OCI-LY7 (cell line): ENCODE measurements around the gene SEZ6L. TPM values are rescaled to one million over a fixed set of nuclear protein-coding genes. Genes with fewer than 3 reads are reported as not detected.

Source experiments
- BruUV-seq: library from RNA; stranded (reverse); fragments of 400-500 nt; replicated peaks from 2 replicates; lab custom pipeline; 2021; lab: Mats Ljungman, UMichigan
- CTCF ChIA-PET: fragments of 300-600 bp; sonication (Branson Sonifier 250); formaldehyde crosslinking; loops from one replicate; lab custom pipeline; 2022; ENCODE audit warnings: antibody characterized with exemption; ENCODE audit not compliant: unreplicated experiment; lab: Charles Lee
- POLR2A ChIA-PET: fragments of 300-600 bp; sonication (Branson Sonifier 250); formaldehyde crosslinking; loops from one replicate; lab custom pipeline; 2022; ENCODE audit warnings: antibody characterized with exemption; lab: Charles Lee
- DNase-seq: peaks from one replicate; pipeline ENCODE4 v3.0.0-alpha.2; 2015; ENCODE audit warnings: low spot score
- H2AFZ ChIP-seq: fragments of 200-600 bp; sonication (generic), shearing (Covaris generic); 2 replicates; pipeline ENCODE4 v1.6.1; 2014; ENCODE audit warnings: mild to moderate bottlenecking, antibody characterized with exemption, low read length, moderate library complexity
- H3K27ac ChIP-seq: fragments of 200-600 bp; sonication (generic); 2 replicates; pipeline ENCODE4 v1.5.1; 2014; ENCODE audit warnings: mixed run types, low read depth, mild to moderate bottlenecking, moderate library complexity, low read length, inconsistent platforms; ENCODE audit not compliant: poor library complexity, severe bottlenecking
- H3K36me3 ChIP-seq: fragments of 200-600 bp; sonication (generic); 2 replicates; pipeline ENCODE4 v1.6.1; 2014; ENCODE audit warnings: mild to moderate bottlenecking, antibody characterized with exemption, low read length, moderate library complexity, mixed read lengths; ENCODE audit not compliant: insufficient read depth
- H3K4me1 ChIP-seq: fragments of 200-600 bp; sonication (generic); 2 replicates; pipeline ENCODE4 v1.5.1; 2014; ENCODE audit warnings: mild to moderate bottlenecking, low read length; ENCODE audit not compliant: insufficient read depth, poor library complexity, severe bottlenecking
- H3K4me2 ChIP-seq: fragments of 200-600 bp; sonication (generic); 2 replicates; pipeline ENCODE4 v1.6.1; 2014; ENCODE audit warnings: mild to moderate bottlenecking, low read length
- H3K4me3 ChIP-seq: fragments of 200-600 bp; sonication (generic); 2 replicates; pipeline ENCODE4 v1.5.1; 2014; ENCODE audit warnings: mild to moderate bottlenecking, low read depth, low read length; ENCODE audit not compliant: poor library complexity, severe bottlenecking
- H3K79me2 ChIP-seq: fragments of 200-600 bp; sonication (generic); 2 replicates; pipeline ENCODE4 v1.6.1; 2016; ENCODE audit warnings: low read depth, mild to moderate bottlenecking, low read length, moderate library complexity, mixed read lengths; ENCODE audit not compliant: insufficient read depth
- H3K9me2 ChIP-seq: fragments of 200-600 bp; sonication (generic); 2 replicates; pipeline ENCODE4 v1.6.1; 2016; ENCODE audit warnings: mild to moderate bottlenecking, low read length, mixed read lengths; ENCODE audit not compliant: insufficient read depth
- H3K9me3 ChIP-seq: fragments of 200-600 bp; sonication (generic); 2 replicates; pipeline ENCODE4 v1.6.1; 2014; ENCODE audit warnings: mild to moderate bottlenecking, mixed run types, low read length, mixed read lengths
- H4K20me1 ChIP-seq: fragments of 200-600 bp; sonication (generic); 2 replicates; pipeline ENCODE4 v1.6.1; 2014; ENCODE audit warnings: mild to moderate bottlenecking, antibody characterized with exemption, low read length, moderate library complexity, mixed read lengths; ENCODE audit not compliant: insufficient read depth
- CTCF ChIP-seq: fragments of 200-600 bp; sonication (generic); conservative IDR thresholded peaks from 2 replicates; pipeline ENCODE4 v1.5.1; 2014; ENCODE audit warnings: mild to moderate bottlenecking, antibody characterized with exemption, low read length, moderate library complexity, mixed read lengths
- EZH2phosphoT487 ChIP-seq: fragments of 200-600 bp; sonication (generic); IDR thresholded peaks from 2 replicates; pipeline ENCODE4 v1.6.1; 2018; ENCODE audit warnings: low read depth, borderline replicate concordance, mild to moderate bottlenecking, mixed run types, antibody characterized with exemption, low read length, moderate library complexity, mixed read lengths
- intact Hi-C: fragments of 100-400 bp; cut with micrococcal nuclease; formaldehyde crosslinking; loops from one replicate; pipeline ENCODE4 v1.10.0; 2022; ENCODE audit not compliant: unreplicated experiment
- total RNA-seq, 2 experiments: library from RNA; depleted of rRNA in 1 of 2; stranded (reverse); fragments of >200 nt in 1 of 2; shearing (Covaris generic) in 1 of 2; gene quantifications; 2 replicates each; pipeline ENCODE4 v1.2.3, GENCODE V29; 2014 to 2022

SEZ6L gene
- total RNA-seq, 2 experiments from 2014 or later = not detected

GRCh38 chr22:26385164-26385563 lies 215.9 kb downstream of the SEZ6L start:
- Histone ChIP-seq H3K4me1 (no peaks in the 10 kb centered on the region), H3K27ac (no peak overlapping the region), H3K36me3 (no peaks in the 10 kb centered on the region), H3K4me2 (no peak overlapping the region), H4K20me1 (no peaks in the 10 kb centered on the region), H3K9me3 (no peaks in the 10 kb centered on the region), H3K79me2 (no peaks in the 10 kb centered on the region), H3K9me2 (no peaks in the 10 kb centered on the region), H3K4me3 (no peak overlapping the region), H2AFZ (no peak overlapping the region)
- intact Hi-C loops = no loop called here
- TF ChIP-seq CTCF = no peak
- TF ChIP-seq EZH2phosphoT487 = no peak
- CTCF ChIA-PET = no interaction called here
- POLR2A ChIA-PET = interaction anchor here (0.6 kb wide), 1 partner anchor 15 kb away, joined by 3 read pairs; no protein-coding TSS in a partner anchor
- DNase-seq = no peak
- BruUV-seq = no TSS peak

GRCh38 chr22:26389125-26389524 lies 219.9 kb downstream of the SEZ6L start:
- intact Hi-C loops = no loop called here
- H3K79me2 ChIP-seq = no peaks in the 10 kb centered on the region
- no peak for DNase-seq
- H3K4me3 ChIP-seq = no peak overlapping the region
- H3K27ac ChIP-seq = no peak overlapping the region
- H4K20me1 ChIP-seq = no peaks in the 10 kb centered on the region
- H3K36me3 ChIP-seq = no peaks in the 10 kb centered on the region
- TF ChIP-seq EZH2phosphoT487 (no peak), CTCF (no peak)
- BruUV-seq = no TSS peak
- H3K4me1 ChIP-seq = no peaks in the 10 kb centered on the region
- H2AFZ ChIP-seq = no peak overlapping the region
- CTCF ChIA-PET = no interaction called here
- POLR2A ChIA-PET = interaction anchor here (0.6 to 0.7 kb wide), 2 partner anchors 105 to 274 kb away, joined by 3 read pairs; no protein-coding TSS in a partner anchor
- H3K9me2 ChIP-seq = no peaks in the 10 kb centered on the region
- H3K9me3 ChIP-seq = no peaks in the 10 kb centered on the region
- H3K4me2 ChIP-seq = no peak overlapping the region

- BruUV-seq = no TSS peak
- H3K4me1 ChIP-seq = no peaks in the 10 kb centered on the region
- TF ChIP-seq EZH2phosphoT487 = no peak
- TF ChIP-seq CTCF = no peak
- ChIA-PET POLR2A (no interaction called here), CTCF (no interaction called here)
- no peaks in the 10 kb centered on the region for H3K79me2 ChIP-seq
- no peak overlapping the region for H3K4me2 ChIP-seq
- no peak for DNase-seq
- H3K36me3 ChIP-seq = no peaks in the 10 kb centered on the region
- no peaks in the 10 kb centered on the region for H3K9me3 ChIP-seq
- H3K9me2 ChIP-seq = no peaks in the 10 kb centered on the region
- H4K20me1 ChIP-seq = no peaks in the 10 kb centered on the region
- H3K27ac ChIP-seq = no peak overlapping the region
- H2AFZ ChIP-seq = no peak overlapping the region
- intact Hi-C loops = no loop called here
- H3K4me3 ChIP-seq = no peak overlapping the region
Observed at GRCh38 chr22:26391091-26391490, 221.8 kb downstream of the SEZ6L start.
